Fibroblast of mammary gland (primary cell): ENCODE results near the gene GPR146.

Experiments used
- DNase-seq: peaks from one replicate; pipeline ENCODE4 v3.0.0-alpha.2; 2010; ENCODE audit warnings: low read depth
- H3K4me3 ChIP-seq: 2 replicates; pipeline ENCODE4 v1.5.1; 2011; ENCODE audit warnings: low read depth, mild to moderate bottlenecking, low read length, moderate library complexity; ENCODE audit not compliant: control insufficient read depth
- CTCF ChIP-seq: conservative IDR thresholded peaks from 2 replicates; pipeline ENCODE4 v1.5.1; 2011; ENCODE audit warnings: low read depth, low read length, inconsistent platforms; ENCODE audit not compliant: control insufficient read depth, insufficient read depth

Gene GPR146

GRCh38 chr7:1012716-1013095 is 31.6 kb upstream of the GPR146 start:
- DNase-seq = no peak
- no peak for TF ChIP-seq CTCF
- H3K4me3 ChIP-seq = no peak overlapping the region

- TF ChIP-seq CTCF = no peak
- DNase-seq = no peak
- H3K4me3 ChIP-seq = no peak overlapping the region
These were observed 30.8 kb upstream of the GPR146 start for GRCh38 chr7:1013581-1013980.

GRCh38 chr7:1014681-1015080 is 29.7 kb upstream of the GPR146 start:
- H3K4me3 ChIP-seq = no peak overlapping the region
- TF ChIP-seq CTCF = no peak
- no peak for DNase-seq

- DNase-seq = no peak
- no peak for TF ChIP-seq CTCF
- H3K4me3 ChIP-seq = no peak overlapping the region
These were observed 28.9 kb upstream of the GPR146 start for GRCh38 chr7:1015196-1016121.

- DNase-seq = no peak
- no peak for TF ChIP-seq CTCF
- no peak overlapping the region for H3K4me3 ChIP-seq
These were observed 27.5 kb upstream of the GPR146 start for GRCh38 chr7:1016577-1017531.

- DNase-seq = no peak
- no peak for TF ChIP-seq CTCF
- no peak overlapping the region for H3K4me3 ChIP-seq
These were observed 26.6 kb upstream of the GPR146 start for GRCh38 chr7:1017586-1018333.
